Measurements from ENCODE around the gene CD7.

CD7 gene

DNA sequence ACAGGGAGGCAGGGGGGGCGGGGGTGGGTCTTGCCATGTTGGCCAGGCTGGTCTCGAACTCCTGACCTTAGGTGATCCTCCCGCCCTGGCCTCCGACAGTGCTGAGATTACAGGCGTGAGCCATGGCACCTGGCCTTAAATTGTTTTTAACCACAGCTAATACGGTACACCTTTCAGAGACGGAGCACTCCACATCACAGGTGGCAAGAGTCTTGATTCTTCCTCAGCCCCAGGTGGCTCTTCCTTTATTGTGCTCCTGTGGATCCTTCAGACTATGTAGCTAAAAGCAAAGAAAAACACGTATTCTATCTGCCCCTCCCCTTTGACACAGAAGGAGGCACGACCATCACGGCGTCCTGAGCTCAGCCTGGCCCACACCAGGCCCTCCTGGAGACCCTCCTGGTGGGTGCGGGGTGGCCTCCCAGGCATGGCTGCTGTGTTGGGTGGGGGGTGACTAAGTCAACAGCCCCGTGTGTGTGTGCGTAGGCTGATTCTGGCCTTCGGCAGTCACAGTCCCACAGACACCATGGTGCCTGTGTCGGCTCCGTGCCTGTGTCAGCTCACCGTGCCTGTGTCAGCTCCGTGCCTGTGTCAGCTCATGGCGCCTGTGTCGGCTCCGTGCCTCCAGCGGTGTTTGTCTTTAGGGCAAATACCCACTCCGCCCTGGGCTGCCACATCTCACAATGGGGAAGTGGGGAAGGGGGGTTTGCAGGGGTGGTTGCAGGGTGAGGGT, 26.9 kb upstream of the CD7 start:
- H3K9me3 ChIP-seq (ENCODE audit: control insufficient read depth, low read depth, low read length), result no peaks in the 10 kb centered on the region
- H3K4me1 ChIP-seq (ENCODE audit: control insufficient read depth, low read depth, low read length), result no peaks in the 10 kb centered on the region
- peaks cover 3% of the 10 kb centered on the region for H3K27me3 ChIP-seq (ENCODE audit: control insufficient read depth, insufficient read depth, low read length)
- no peak overlapping the region for H3K9ac ChIP-seq (ENCODE audit: low read length)
- no peak overlapping the region for H3K27ac ChIP-seq (ENCODE audit: low read length)
- H3K36me3 ChIP-seq (ENCODE audit: control insufficient read depth, low read depth, low read length), result no peaks in the 10 kb centered on the region
- no peak overlapping the region for H3K4me3 ChIP-seq (ENCODE audit: low read length)

DNA sequence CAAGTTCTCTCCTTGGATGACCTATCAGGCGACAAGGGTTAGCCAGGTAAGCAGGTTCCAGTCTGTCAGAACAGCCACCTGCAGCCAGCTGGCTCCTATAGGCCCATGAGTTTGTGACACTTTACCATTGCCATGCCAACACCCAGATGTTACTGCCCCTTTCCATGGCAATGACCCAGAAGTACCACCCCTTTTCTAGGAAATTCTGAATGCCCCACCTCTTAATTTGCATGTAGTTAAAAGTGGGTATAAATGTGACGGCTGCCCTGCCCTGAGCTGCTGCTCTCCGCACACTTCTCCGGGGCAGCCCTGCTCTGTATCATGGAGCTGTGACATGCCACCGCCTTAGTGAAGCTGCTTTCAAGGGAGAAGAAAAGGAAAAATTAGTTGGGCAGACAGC, 26.2 kb upstream of the CD7 start:
- peaks cover 11% of the 10 kb centered on the region for H3K27me3 ChIP-seq (ENCODE audit: control insufficient read depth, insufficient read depth, low read length)
- H3K9ac ChIP-seq (ENCODE audit: low read length), result no peak overlapping the region
- no peaks in the 10 kb centered on the region for H3K4me1 ChIP-seq (ENCODE audit: control insufficient read depth, low read depth, low read length)
- H3K36me3 ChIP-seq (ENCODE audit: control insufficient read depth, low read depth, low read length), result no peaks in the 10 kb centered on the region
- H3K4me3 ChIP-seq (ENCODE audit: low read length), result no peak overlapping the region
- no peak overlapping the region for H3K27ac ChIP-seq (ENCODE audit: low read length)
- no peaks in the 10 kb centered on the region for H3K9me3 ChIP-seq (ENCODE audit: control insufficient read depth, low read depth, low read length)

DNA sequence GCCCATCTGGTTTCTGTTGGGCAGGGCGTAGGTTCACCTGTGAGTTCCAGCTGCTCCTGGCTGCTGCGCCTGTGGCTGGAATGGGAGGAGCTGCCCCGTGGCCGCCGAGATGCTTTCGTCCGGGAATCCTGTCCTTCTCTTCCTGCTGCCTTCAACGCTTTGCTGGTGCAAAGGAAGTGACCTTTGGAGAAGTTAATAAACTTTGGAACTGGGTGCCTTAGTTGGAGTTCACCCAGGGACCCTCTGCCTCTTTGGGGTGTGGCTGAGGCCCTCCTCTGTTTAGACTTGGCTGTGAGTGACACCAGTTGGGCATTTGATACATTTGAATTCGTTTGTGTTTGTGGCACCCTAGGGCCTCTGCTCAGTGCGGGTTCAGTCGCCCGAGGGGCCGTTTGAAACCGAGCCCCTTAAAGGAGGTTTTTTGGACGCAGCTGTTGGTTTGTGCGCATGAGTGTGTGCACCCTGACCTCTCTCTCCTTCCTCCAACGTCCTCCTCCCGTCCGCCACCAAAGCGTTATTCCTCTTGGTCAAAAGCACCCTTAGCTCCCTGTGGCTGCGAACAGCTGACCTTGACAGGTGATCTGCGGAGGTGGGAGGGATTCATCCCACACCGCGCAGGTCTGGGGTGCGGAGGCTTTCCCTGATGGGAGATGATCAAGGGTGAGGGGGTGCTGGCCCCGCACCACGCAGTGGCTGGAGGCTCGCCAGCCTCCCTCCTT, 25.1 kb upstream of the CD7 start:
- no peak overlapping the region for H3K27ac ChIP-seq (ENCODE audit: low read length)
- H3K36me3 ChIP-seq (ENCODE audit: control insufficient read depth, low read depth, low read length), result no peaks in the 10 kb centered on the region
- no peaks in the 10 kb centered on the region for H3K4me1 ChIP-seq (ENCODE audit: control insufficient read depth, low read depth, low read length)
- H3K27me3 ChIP-seq (ENCODE audit: control insufficient read depth, insufficient read depth, low read length), result peaks cover 21% of the 10 kb centered on the region
- H3K9ac ChIP-seq (ENCODE audit: low read length), result no peak overlapping the region
- no peak overlapping the region for H3K4me3 ChIP-seq (ENCODE audit: low read length)
- no peaks in the 10 kb centered on the region for H3K9me3 ChIP-seq (ENCODE audit: control insufficient read depth, low read depth, low read length)

DNA sequence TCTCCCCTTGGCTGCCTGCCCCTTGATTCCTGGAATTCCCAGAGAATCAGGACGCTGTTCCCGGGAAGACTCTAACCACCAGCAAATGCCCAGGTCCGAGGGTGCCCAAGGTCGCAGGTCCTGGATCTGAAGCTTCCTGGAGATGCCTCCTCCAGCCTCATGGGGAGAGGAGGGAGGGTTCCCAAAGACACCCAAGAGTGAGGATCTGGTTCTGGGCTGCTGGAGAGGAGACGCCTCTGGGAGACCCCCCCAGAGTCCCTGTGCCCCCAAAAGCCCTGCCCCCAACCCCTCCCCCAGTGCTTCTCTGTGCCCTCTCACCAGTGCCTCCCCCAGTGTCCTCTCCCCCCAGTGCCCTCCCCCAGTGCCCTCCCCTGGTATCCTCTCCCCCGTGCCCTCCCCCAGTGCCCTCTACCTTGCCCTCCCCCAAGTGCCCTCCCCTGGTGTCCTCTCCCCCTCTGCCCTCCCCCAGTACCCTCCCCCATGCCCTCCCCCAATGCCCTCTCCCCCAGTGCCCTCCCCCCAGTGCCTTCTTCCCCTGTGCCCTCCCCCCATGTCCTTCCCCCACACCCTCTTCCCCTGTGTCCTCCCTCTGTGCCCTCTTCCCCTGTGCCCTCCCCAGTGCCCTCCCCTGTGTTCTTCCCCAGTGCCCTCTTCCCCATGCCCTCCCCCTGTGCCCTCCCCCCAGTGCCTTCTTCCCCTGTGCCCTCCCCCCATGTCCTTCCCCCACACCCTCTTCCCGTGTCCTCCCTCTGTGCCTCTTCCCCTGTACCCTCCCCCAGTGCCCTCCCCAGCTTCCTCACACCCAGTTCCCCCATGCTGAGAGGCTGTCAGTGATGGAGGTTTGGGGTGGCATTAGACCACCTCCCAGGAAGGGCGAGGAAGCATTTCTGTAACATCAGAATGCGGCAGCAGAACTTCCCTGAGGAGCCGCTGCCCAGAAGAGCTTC, 22.5 kb upstream of the CD7 start:
- Histone ChIP-seq H3K27ac (ENCODE audit: low read length) (no peak overlapping the region), H3K4me1 (ENCODE audit: control insufficient read depth, low read depth, low read length) (no peaks in the 10 kb centered on the region), H3K9me3 (ENCODE audit: control insufficient read depth, low read depth, low read length) (no peaks in the 10 kb centered on the region), H3K4me3 (ENCODE audit: low read length) (no peak overlapping the region), H3K27me3 (ENCODE audit: control insufficient read depth, insufficient read depth, low read length) (peaks cover 47% of the 10 kb centered on the region), H3K36me3 (ENCODE audit: control insufficient read depth, low read depth, low read length) (no peaks in the 10 kb centered on the region), H3K9ac (ENCODE audit: low read length) (no peak overlapping the region)

DNA sequence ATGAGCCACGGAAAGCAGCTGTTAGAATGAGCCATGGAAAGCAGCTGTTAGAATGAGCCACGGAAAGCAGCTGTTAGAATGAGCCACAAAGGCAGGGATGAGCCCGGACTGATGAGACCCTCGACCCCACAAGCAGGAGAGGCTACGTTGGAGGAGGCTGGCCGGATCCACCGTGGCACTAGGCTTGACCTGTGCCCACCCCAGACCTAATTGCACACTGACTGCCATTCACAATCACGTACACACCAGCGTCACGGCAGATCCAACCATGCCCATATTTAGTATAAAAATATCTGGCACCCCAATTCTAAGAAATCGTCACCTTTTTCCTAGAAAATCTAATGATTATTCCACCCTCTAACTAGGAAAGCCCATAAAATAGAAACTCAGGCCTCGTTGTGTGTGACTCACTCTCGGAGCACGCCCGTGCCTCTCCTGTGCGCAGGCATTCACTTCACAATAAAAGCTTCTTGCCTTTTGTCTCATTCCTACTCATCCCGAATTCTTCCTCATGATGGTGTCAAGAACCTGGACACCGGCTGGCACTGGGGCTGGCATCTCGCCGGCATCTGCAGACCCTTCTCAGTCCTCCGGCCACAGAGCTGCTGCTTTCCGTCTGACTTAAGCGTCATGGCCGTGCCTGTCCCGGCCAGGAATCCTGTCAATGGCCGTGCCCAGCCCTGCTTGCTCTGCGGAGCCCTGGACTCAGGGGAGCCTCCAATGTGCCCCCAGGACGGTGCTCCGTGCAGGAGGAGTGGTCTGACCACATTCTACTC, 21.6 kb upstream of the CD7 start:
- H3K9me3 ChIP-seq (ENCODE audit: control insufficient read depth, low read depth, low read length), result no peaks in the 10 kb centered on the region
- no peak overlapping the region for H3K4me3 ChIP-seq (ENCODE audit: low read length)
- no peaks in the 10 kb centered on the region for H3K36me3 ChIP-seq (ENCODE audit: control insufficient read depth, low read depth, low read length)
- H3K9ac ChIP-seq (ENCODE audit: low read length), result no peak overlapping the region
- H3K27ac ChIP-seq (ENCODE audit: low read length), result no peak overlapping the region
- peaks cover 56% of the 10 kb centered on the region for H3K27me3 ChIP-seq (ENCODE audit: control insufficient read depth, insufficient read depth, low read length)
- H3K4me1 ChIP-seq (ENCODE audit: control insufficient read depth, low read depth, low read length), result no peaks in the 10 kb centered on the region

DNA sequence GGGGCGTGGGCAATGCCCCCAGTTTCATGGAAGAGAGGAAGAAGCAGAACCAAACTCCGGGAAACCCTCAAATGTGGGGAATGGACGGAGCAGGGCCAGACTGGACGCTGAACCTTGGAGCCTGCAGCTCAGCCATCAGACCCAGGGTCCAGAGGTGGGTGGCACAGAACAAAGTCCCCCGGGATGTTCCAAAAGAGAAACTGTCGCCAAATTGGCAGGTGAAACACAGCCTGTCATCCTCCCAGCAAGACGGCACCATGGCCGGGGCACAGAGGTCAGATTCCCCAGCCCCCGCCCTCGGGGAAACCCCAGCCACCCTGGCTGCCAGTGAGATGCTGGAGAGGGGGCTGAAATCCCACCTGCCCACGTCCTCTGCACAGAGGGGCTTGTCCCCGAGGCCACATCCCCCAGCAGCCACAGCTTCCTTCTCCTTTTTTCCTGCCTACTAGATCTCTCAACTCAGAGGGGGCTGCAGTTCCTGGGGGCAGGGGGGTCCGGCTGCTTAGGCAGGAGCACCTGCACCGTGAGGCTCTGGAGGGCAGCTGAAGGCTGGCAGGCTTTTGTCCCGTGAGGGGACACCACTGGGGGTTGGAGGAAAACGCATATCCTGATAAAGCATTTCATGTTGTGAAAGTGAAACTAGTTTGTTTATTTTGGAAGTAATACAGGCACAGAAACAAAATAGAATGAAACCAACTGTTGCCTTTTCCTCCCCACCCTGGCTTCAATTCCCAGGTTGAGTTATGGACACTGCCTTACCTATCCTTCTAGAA, 17.4 kb upstream of the CD7 start:
- Histone ChIP-seq H3K9me3 (ENCODE audit: control insufficient read depth, low read depth, low read length) (no peaks in the 10 kb centered on the region), H3K36me3 (ENCODE audit: control insufficient read depth, low read depth, low read length) (no peaks in the 10 kb centered on the region), H3K27me3 (ENCODE audit: control insufficient read depth, insufficient read depth, low read length) (peaks cover 96% of the 10 kb centered on the region), H3K9ac (ENCODE audit: low read length) (no peak overlapping the region), H3K4me1 (ENCODE audit: control insufficient read depth, low read depth, low read length) (peaks cover 5% of the 10 kb centered on the region), H3K4me3 (ENCODE audit: low read length) (no peak overlapping the region), H3K27ac (ENCODE audit: low read length) (no peak overlapping the region)

DNA sequence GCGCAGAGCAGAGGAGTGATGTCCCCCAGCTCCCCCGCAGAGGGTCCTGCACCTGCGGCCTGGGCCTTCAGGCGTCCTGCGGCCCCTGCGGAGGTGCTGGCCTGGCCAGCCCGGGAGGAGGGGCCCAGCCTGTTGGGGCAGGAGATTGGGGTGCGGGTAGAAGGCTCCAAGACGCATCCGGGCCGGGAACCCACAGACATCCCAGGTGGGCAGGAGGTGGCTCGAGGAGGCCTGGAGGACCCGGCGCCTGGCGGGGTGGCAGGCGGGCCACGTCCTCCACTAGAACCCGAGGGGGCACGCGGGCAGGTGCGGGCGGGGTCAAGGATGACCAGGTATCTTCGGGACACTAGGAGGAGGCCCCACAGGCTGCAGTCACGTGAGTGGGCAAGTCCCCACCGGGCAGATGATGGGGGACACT, 16.8 kb upstream of the CD7 start:
- H3K4me1 ChIP-seq (ENCODE audit: control insufficient read depth, low read depth, low read length), result peaks cover 5% of the 10 kb centered on the region
- no peak overlapping the region for H3K27ac ChIP-seq (ENCODE audit: low read length)
- no peaks in the 10 kb centered on the region for H3K36me3 ChIP-seq (ENCODE audit: control insufficient read depth, low read depth, low read length)
- H3K4me3 ChIP-seq (ENCODE audit: low read length), result no peak overlapping the region
- no peak overlapping the region for H3K9ac ChIP-seq (ENCODE audit: low read length)
- H3K27me3 ChIP-seq (ENCODE audit: control insufficient read depth, insufficient read depth, low read length), result peaks cover 92% of the 10 kb centered on the region
- H3K9me3 ChIP-seq (ENCODE audit: control insufficient read depth, low read depth, low read length), result no peaks in the 10 kb centered on the region

DNA sequence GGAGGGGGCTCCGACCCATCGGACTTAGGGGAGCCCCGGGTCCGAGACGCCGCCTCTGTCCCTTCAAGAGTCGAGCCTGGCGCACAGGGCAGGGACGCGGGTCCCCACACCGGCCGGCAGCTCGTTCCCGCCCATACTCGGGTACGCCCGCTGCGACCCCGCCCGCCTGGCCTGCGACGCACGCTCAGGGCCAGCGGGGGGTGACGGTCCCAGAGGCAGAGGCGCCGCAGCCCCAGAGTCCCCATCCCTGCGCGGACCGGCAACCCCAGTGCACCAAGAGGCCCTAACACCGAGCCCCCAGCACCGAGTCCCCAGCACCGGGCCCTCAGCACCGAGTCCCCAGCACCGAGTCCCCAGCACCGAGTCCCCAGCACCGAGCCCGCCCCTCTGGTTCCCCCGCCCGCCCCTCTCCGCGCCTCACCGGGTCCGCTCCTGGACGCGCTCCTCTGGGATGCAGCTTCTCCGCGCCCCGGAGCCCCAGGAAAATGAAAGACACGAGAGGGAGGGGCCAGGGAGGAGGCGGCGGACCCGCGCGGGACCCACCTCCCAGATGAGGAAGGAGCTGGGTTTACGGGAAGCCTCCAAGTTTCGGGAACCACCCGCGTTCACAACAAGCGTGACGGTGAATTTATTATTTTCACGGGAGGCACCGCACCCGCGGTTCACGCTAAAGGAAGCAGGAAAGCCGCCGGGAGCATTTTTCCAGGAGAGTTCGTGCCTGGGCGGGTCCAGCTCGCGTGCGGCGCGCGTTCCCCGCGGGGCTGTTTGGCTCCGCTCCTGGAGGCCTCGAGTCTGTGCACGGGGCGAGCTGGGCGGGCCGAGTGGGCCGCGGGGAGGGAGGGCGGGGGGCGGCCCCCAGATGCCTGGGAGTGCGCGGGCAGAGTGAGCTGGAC, 16.1 kb upstream of the CD7 start, which contains the start of gene SECTM1:
TSS of gene SECTM1 (minus strand) at position 488 of the 893 bp plus-strand sequence. CDS start 6,526 bp downstream, outside the sequence.
- H3K36me3 ChIP-seq (ENCODE audit: control insufficient read depth, low read depth, low read length), result no peaks in the 10 kb centered on the region
- peak within 1 kb of the TSS; percentile 36 for H3K4me3 ChIP-seq (ENCODE audit: low read length)
- H3K27me3 ChIP-seq (ENCODE audit: control insufficient read depth, insufficient read depth, low read length), result peaks cover 85% of the 10 kb centered on the region
- H3K4me1 ChIP-seq (ENCODE audit: control insufficient read depth, low read depth, low read length), result peaks cover 5% of the 10 kb centered on the region
- no peak within 1 kb of the TSS for H3K27ac ChIP-seq (ENCODE audit: low read length)
- H3K9ac ChIP-seq (ENCODE audit: low read length), result no peak within 1 kb of the TSS
- no peaks in the 10 kb centered on the region for H3K9me3 ChIP-seq (ENCODE audit: control insufficient read depth, low read depth, low read length)

DNA sequence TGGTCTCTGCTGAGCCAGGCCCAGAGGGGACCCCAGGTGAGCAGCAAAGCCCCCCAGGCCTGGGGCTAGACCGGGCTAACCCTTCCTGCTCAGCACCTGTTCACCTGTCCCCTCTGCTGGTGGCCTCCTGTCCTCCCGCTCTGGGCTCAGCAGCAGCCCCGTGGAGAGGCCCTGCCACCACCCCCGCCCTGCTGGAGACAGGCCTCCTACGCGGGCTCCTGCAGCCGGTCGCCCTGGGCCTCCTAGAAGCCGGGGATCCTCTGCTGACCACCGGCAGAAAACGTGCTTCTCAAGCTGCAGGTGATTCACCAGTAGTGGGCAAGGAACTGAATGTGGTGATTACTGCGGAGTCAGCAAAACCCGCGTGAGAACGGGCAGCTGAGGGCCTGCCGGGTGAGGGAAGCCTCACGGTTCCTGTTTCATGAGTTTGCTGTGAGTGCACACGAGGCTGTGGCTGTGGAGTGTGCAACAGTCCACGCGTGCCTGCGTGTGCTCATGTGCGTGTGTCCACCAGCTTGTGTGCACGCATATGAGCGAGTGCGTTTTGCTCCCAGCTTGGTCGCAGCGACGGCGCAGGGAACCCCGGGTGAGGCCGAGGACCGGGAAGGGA, 15.4 kb upstream of the CD7 start:
- no peak overlapping the region for H3K27ac ChIP-seq (ENCODE audit: low read length)
- peaks cover 78% of the 10 kb centered on the region for H3K27me3 ChIP-seq (ENCODE audit: control insufficient read depth, insufficient read depth, low read length)
- no peaks in the 10 kb centered on the region for H3K9me3 ChIP-seq (ENCODE audit: control insufficient read depth, low read depth, low read length)
- H3K4me3 ChIP-seq (ENCODE audit: low read length), result peak overlapping the region; percentile 36
- no peaks in the 10 kb centered on the region for H3K36me3 ChIP-seq (ENCODE audit: control insufficient read depth, low read depth, low read length)
- no peak overlapping the region for H3K9ac ChIP-seq (ENCODE audit: low read length)
- peaks cover 5% of the 10 kb centered on the region for H3K4me1 ChIP-seq (ENCODE audit: control insufficient read depth, low read depth, low read length)

All from iPS-18a (cell line).